K562 (cell line): ENCODE data around the gene PTPN11. TPM values are rescaled to one million over a fixed set of nuclear protein-coding genes. Genes with fewer than 3 reads are reported as not detected.
A peak's percentile ranks its signal among the peaks of the same experiment; 100 is the strongest.

Source experiments
- BCL6 ChIP-seq: fragments of 250-450 bp; sonication (Bioruptor Pico); IDR thresholded peaks from 2 replicates; pipeline ENCODE4 v1.4.0; 2020
- BRD4 ChIP-seq: fragments of 200-600 bp; sonication (generic); IDR thresholded peaks from 2 replicates; pipeline ENCODE4 v1.6.1; 2017; ENCODE audit warnings: inconsistent platforms
- CBFB ChIP-seq: sonication (generic); formaldehyde crosslinking; IDR thresholded peaks from 2 replicates; pipeline ENCODE4 v1.4.0; 2020; ENCODE audit warnings: mild to moderate bottlenecking, missing genetic modification reagents
- CREB3L1 ChIP-seq: fragments of 450-650 bp; IDR thresholded peaks from 2 replicates; pipeline ENCODE4 v1.6.1; 2014; ENCODE audit warnings: low read depth, mild to moderate bottlenecking, moderate library complexity, borderline replicate concordance
- CTCFL ChIP-seq: IDR thresholded peaks from 2 replicates; pipeline ENCODE4 v1.6.1; 2011; ENCODE audit warnings: borderline replicate concordance, low read depth, mild to moderate bottlenecking, moderate library complexity, low read length; ENCODE audit not compliant: insufficient read depth, poor library complexity, severe bottlenecking
- ETV1 ChIP-seq: fragments of 450-650 bp; conservative IDR thresholded peaks from 2 replicates; pipeline ENCODE4 v1.6.1; 2016; ENCODE audit warnings: missing genetic modification characterization, control low read depth, low read depth, missing compliant biosample characterization
- ETV5 ChIP-seq: sonication (generic); formaldehyde crosslinking; IDR thresholded peaks from 2 replicates; pipeline ENCODE4 v1.4.0; 2020; ENCODE audit warnings: low read depth, mild to moderate bottlenecking, missing genetic modification reagents
- PHF8 ChIP-seq: fragments of 200-600 bp; sonication (generic); IDR thresholded peaks from 2 replicates; pipeline ENCODE4 v1.6.1; 2012; ENCODE audit warnings: mixed run types, mild to moderate bottlenecking, inconsistent platforms, low read length, moderate library complexity, borderline replicate concordance
- PYGO2 ChIP-seq: fragments of 450-650 bp; IDR thresholded peaks from 2 replicates; pipeline ENCODE4 v1.6.1; 2016; ENCODE audit warnings: mild to moderate bottlenecking, missing genetic modification characterization, moderate library complexity, missing compliant biosample characterization
- SAP30 ChIP-seq: fragments of 200-600 bp; sonication (generic); IDR thresholded peaks from 2 replicates; pipeline ENCODE4 v1.6.1; 2012; ENCODE audit warnings: borderline replicate concordance, low read depth, mild to moderate bottlenecking, moderate library complexity, low read length, control low read depth, inconsistent platforms; ENCODE audit not compliant: insufficient read depth, poor library complexity, severe bottlenecking
- SMAD3 ChIP-seq: fragments of 450-650 bp; formaldehyde crosslinking; conservative IDR thresholded peaks from 2 replicates; pipeline ENCODE4 v1.4.0; 2020; ENCODE audit warnings: mild to moderate bottlenecking
- SMARCC2 ChIP-seq: fragments of 450-650 bp; IDR thresholded peaks from 2 replicates; pipeline ENCODE4 v1.6.1; 2017; ENCODE audit warnings: antibody characterized with exemption, moderate library complexity, mild to moderate bottlenecking, low read depth
- THRAP3 ChIP-seq: fragments of 450-650 bp; IDR thresholded peaks from 2 replicates; pipeline ENCODE4 v1.6.1; 2016; ENCODE audit warnings: mild to moderate bottlenecking, inconsistent platforms, borderline replicate concordance
- TSHZ1 ChIP-seq: fragments of 250-450 bp; sonication (Bioruptor Pico); IDR thresholded peaks from 2 replicates; pipeline ENCODE4 v1.4.0; 2020; ENCODE audit warnings: mild to moderate bottlenecking, moderate library complexity
- ZNF551 ChIP-seq: fragments of 250-450 bp; sonication (Bioruptor Pico); IDR thresholded peaks from 2 replicates; pipeline ENCODE4 v1.5.0; 2021; ENCODE audit warnings: mild to moderate bottlenecking, moderate library complexity
- ZNF668 ChIP-seq: fragments of 250-450 bp; sonication (Bioruptor Pico); IDR thresholded peaks from 2 replicates; pipeline ENCODE4 v1.8.0; 2022; ENCODE audit warnings: mild to moderate bottlenecking, inconsistent platforms
- polyA plus RNA-seq, 8 experiments: library from polyadenylated mRNA; depleted of rRNA in 4 of 8; stranded (reverse) in 5 of 8; unstranded in 3 of 8; fragments of >200 nt; fragmentation: Nextera tagmentation in 2 of 8; fragmentation: Illumina TruSeq in 1 of 8; extraction: Ambion mirVana in 2 of 8; extraction: Trizol in 1 of 8; gene quantifications; 2 replicates each; pipeline versions ENCODE4 v1.2.1 to v1.2.3, GENCODE V29; 2011 to 2014; ENCODE audit warnings: inconsistent platforms in 1 of 8, missing spikeins in 1 of 8
- total RNA-seq, 7 experiments: library from RNA; depleted of rRNA in 6 of 7; stranded (reverse); fragments of >200 nt in 6 of 7; fragmentation: Illumina TruSeq in 2 of 7; extraction: Trizol in 2 of 7; gene quantifications; 2 replicates each; pipeline versions ENCODE4 v1.2.1 to v1.2.3, GENCODE V29; 2011 to 2021; ENCODE audit warnings: low replicate concordance in 1 of 7
- TF ChIP-seq, protein P1 (sequence below), 2 experiments: IDR thresholded peaks; 2 replicates each; pipeline ENCODE4 v1.6.1; 2011; ENCODE audit warnings: borderline replicate concordance in 1 of 2, control low read depth in 1 of 2, low read depth in 1 of 2, low read length in 1 of 2, mild to moderate bottlenecking in 1 of 2, mixed read lengths in 1 of 2, moderate library complexity in 1 of 2; ENCODE audit not compliant: insufficient read depth in 1 of 2, insufficient read length in 1 of 2, poor library complexity in 1 of 2, severe bottlenecking in 1 of 2; ENCODE audit errors: extremely low read depth in 1 of 2

The PTPN11 gene
- total and polyA plus RNA-seq, 9 of the 15 experiments (the other 6 are each of a cell fraction or from before 2014, with no cell fraction given), result 22.5 to 126 (median 79.7) TPM

GRCh38 chr12:112418608-112419296 is at the start of gene PTPN11 (continued):
- TF ChIP-seq ETV5 (CRISPR knock-in tag), result peak; percentile 75
- peak; percentile 95 for TF ChIP-seq PHF8
- no peak for TF ChIP-seq TSHZ1
- no peak for TF ChIP-seq ZNF668 (CRISPR knock-in tag)
- TF ChIP-seq THRAP3, result no peak
- no peak for TF ChIP-seq BRD4
- peak; percentile 60; the same call in 1 of the 2 replicates for TF ChIP-seq ETV1 (tag)
- TF ChIP-seq CREB3L1, result no peak; the same call in 1 of the 2 replicates
- TF ChIP-seq ZNF551 (CRISPR knock-in tag), result no peak
- TF ChIP-seq CBFB (CRISPR knock-in tag), result peak; percentile 41; the same call in 1 of the 2 replicates
- TF ChIP-seq BCL6, result no peak
- TF ChIP-seq SAP30, result peak; percentile 73
- TF ChIP-seq CTCFL, result peak; percentile 94
- TF ChIP-seq, protein P1, sequence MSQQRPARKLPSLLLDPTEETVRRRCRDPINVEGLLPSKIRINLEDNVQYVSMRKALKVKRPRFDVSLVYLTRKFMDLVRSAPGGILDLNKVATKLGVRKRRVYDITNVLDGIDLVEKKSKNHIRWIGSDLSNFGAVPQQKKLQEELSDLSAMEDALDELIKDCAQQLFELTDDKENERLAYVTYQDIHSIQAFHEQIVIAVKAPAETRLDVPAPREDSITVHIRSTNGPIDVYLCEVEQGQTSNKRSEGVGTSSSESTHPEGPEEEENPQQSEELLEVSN (IDR thresholded peaks at IDR 0.05; ENCODE audit: borderline replicate concordance in 1 of 2, extremely low read depth in 1 of 2, insufficient read depth in 1 of 2, insufficient read length in 1 of 2, low read depth in 1 of 2, low read length in 1 of 2, poor library complexity in 1 of 2, severe bottlenecking in 1 of 2), result peak; percentile 38 to 71
- no peak for TF ChIP-seq SMARCC2
- TF ChIP-seq SMAD3 (CRISPR knock-in tag), result no peak
- TF ChIP-seq PYGO2, result no peak
